Mononuclear cell (primary cell): ENCODE measurements around the gene NOP9. TPM values are rescaled to one million over a fixed set of nuclear protein-coding genes. Genes with fewer than 3 reads are reported as not detected.

Experiments used
- H3K27me3 ChIP-seq: 2 replicates; pipeline ENCODE4 v1.6.0; 2011; ENCODE audit warnings: low read length, control low read depth; ENCODE audit not compliant: insufficient read depth
- H3K4me1 ChIP-seq: 2 replicates; pipeline ENCODE4 v1.5.1; 2011; ENCODE audit warnings: mild to moderate bottlenecking, low read length, control low read depth; ENCODE audit not compliant: insufficient read depth
- H3K4me3 ChIP-seq: 2 replicates; pipeline ENCODE4 v1.5.1; 2011; ENCODE audit warnings: mild to moderate bottlenecking, low read length, moderate library complexity
- H3K9me3 ChIP-seq: 2 replicates; pipeline ENCODE4 v1.5.1; 2011; ENCODE audit warnings: low read depth, mild to moderate bottlenecking, control low read depth, low read length
- total RNA-seq: library from RNA; depleted of rRNA; stranded (reverse); fragments of >200 nt; gene quantifications from one replicate; pipeline ENCODE4 v1.2.3, GENCODE V29; 2012

NOP9 gene
- total RNA-seq, 1 donor = 11.2 TPM

GRCh38 chr14:24307575-24308341 is 8.1 kb downstream of the NOP9 start, which contains the start of gene CIDEB:
Gene CIDEB, minus strand, starts transcription at chr14:24307977. Its CDS starts 119 bp downstream, at chr14:24307858.
- Histone ChIP-seq H3K4me3 (no peak within 1 kb of the TSS), H3K27me3 (no peaks in the 10 kb centered on the region), H3K4me1 (peaks cover 52% of the 10 kb centered on the region), H3K9me3 (no peaks in the 10 kb centered on the region)

- H3K27me3 ChIP-seq = no peaks in the 10 kb centered on the region
- H3K4me1 ChIP-seq = peaks cover 60% of the 10 kb centered on the region
- no peaks in the 10 kb centered on the region for H3K9me3 ChIP-seq
- H3K4me3 ChIP-seq = no peak overlapping the region
Observed at GRCh38 chr14:24308342-24309124, 8.9 kb downstream of the NOP9 start.

GRCh38 chr14:24309538-24310264 is 10.1 kb downstream of the NOP9 start, which contains the start of gene LTB4R2:
Gene LTB4R2, plus strand, starts transcription at chr14:24310140. Its CDS starts 525 bp downstream, at chr14:24310665.
- H3K27me3 ChIP-seq = no peaks in the 10 kb centered on the region
- H3K4me1 ChIP-seq = peaks cover 72% of the 10 kb centered on the region
- no peaks in the 10 kb centered on the region for H3K9me3 ChIP-seq
- H3K4me3 ChIP-seq = peak within 1 kb of the TSS; percentile 47

- Histone ChIP-seq H3K4me3 (peak overlapping the region; percentile 47), H3K4me1 (peaks cover 77% of the 10 kb centered on the region), H3K9me3 (no peaks in the 10 kb centered on the region), H3K27me3 (no peaks in the 10 kb centered on the region)
Observed at GRCh38 chr14:24310265-24310645, 10.6 kb downstream of the NOP9 start.

- Histone ChIP-seq H3K27me3 (no peaks in the 10 kb centered on the region), H3K9me3 (no peaks in the 10 kb centered on the region), H3K4me1 (peaks cover 84% of the 10 kb centered on the region), H3K4me3 (peak within 1 kb of the TSS; percentile 47)
Observed at GRCh38 chr14:24310646-24311604, 11.3 kb downstream of the NOP9 start, which contains the start of gene LTB4R. Gene LTB4R, plus strand, starts transcription at chr14:24311502. Its CDS starts 4,150 bp downstream, at chr14:24315652.

DNA sequence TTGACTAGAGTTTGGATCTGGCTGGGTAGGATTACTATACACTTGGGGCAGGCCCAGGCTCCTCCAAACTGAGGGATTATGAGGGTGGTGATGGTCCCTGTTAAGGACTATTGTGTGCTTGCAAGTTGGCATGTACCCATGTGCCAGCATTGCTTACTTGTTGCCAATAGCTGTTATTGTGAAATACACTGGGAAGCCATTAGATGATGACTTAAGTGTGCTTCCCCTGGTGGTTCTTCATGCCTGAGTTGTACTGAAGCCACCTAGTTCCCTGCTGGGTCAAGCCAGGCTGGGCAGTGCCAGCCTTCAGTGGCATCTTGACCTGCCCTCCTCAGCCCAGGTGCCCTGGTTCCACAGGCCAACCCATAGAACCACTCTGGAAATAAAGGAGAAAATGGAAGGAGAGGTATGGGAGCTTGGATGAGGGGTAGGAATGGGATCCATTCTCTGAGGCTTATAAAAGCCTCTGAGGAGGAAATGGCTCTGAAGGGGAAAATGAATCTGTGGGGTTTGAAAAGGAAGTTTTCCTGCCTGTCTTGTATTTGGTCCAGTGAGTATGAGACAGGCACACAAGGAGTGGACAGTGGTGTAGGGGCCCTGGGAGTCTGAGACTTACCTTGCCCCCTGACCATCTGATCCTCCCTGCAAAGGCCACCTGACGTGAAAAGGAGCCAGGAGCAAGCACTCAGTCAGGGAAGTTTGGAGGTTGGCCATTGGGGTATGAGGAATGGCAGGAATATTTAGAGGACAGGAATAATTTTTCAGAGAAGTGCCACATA is 12.4 kb downstream of the NOP9 start:
- Histone ChIP-seq H3K4me1 (peaks cover 95% of the 10 kb centered on the region), H3K4me3 (peak overlapping the region; percentile 47), H3K9me3 (no peaks in the 10 kb centered on the region), H3K27me3 (no peaks in the 10 kb centered on the region)

GRCh38 chr14:24312736-24313507 is 13.3 kb downstream of the NOP9 start:
- no peaks in the 10 kb centered on the region for H3K27me3 ChIP-seq
- peaks cover 100% of the 10 kb centered on the region for H3K4me1 ChIP-seq
- no peaks in the 10 kb centered on the region for H3K9me3 ChIP-seq
- H3K4me3 ChIP-seq = peak overlapping the region; percentile 47

DNA sequence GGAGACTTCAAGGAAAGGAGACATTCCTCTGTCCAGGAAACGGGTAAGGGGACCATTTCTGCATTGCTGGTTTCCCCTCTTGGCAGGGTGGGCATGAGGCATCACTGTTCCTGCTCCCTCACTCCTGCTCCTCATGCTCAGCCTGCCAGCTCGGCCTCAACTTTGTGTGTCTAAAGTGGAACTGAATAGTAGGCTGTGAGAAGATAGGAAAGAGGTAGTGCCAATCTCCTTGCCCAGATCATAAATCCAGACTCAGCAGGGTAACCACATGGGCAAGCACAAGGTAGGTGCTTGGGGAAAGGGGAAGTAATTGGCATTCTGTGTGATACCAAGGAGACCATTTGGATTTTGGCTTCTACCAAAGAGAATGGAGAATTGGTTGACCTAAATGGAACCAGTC is 14.3 kb downstream of the NOP9 start:
- no peaks in the 10 kb centered on the region for H3K9me3 ChIP-seq
- peaks cover 100% of the 10 kb centered on the region for H3K4me1 ChIP-seq
- no peak overlapping the region for H3K4me3 ChIP-seq
- H3K27me3 ChIP-seq = no peaks in the 10 kb centered on the region

GRCh38 chr14:24314377-24315193 is 14.9 kb downstream of the NOP9 start:
- Histone ChIP-seq H3K4me1 (peaks cover 96% of the 10 kb centered on the region), H3K9me3 (no peaks in the 10 kb centered on the region), H3K27me3 (no peaks in the 10 kb centered on the region), H3K4me3 (peak overlapping the region; percentile 34)

GRCh38 chr14:24315243-24315806 is 15.7 kb downstream of the NOP9 start:
- H3K9me3 ChIP-seq = no peaks in the 10 kb centered on the region
- H3K27me3 ChIP-seq = no peaks in the 10 kb centered on the region
- peak overlapping the region; percentile 34 for H3K4me3 ChIP-seq
- peaks cover 89% of the 10 kb centered on the region for H3K4me1 ChIP-seq

GRCh38 chr14:24315807-24316596 is 16.4 kb downstream of the NOP9 start:
- Histone ChIP-seq H3K4me3 (peak overlapping the region; percentile 34), H3K27me3 (no peaks in the 10 kb centered on the region), H3K9me3 (no peaks in the 10 kb centered on the region), H3K4me1 (peaks cover 82% of the 10 kb centered on the region)
